ENCODE measurements around the gene TBC1D30.

The TBC1D30 gene

DNA sequence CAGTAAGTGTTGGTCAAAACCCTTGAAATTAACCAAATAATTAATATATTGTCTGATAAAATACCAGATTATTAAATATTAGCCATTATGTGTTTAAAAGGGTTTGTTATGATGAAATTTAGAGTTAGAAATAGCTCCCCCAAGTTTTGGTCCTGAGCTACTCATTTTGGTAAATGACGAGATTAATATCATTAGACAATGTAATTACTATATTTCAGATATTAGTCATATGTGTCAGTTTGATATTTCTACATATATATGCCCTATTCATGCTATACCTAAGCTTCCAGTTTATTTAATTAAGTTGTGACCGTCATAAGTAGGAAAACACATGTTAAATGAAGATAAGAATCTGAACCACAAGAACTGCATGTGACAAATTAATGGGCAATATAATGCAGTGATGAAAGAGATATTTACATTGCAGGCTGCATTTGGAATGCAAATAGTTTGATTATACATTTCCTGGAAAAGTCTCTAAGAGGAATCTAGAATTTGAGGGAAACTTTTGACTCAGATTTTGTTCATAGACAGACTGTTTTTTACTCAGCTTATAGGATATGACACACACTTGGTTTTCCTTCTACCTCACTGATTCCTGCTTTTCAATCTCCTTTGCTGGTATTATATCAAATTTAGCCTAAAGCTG lies 70.5 kb downstream of the TBC1D30 start:
- H3K4me3 ChIP-seq (ENCODE audit: low read depth, low read length): no peak overlapping the region

DNA sequence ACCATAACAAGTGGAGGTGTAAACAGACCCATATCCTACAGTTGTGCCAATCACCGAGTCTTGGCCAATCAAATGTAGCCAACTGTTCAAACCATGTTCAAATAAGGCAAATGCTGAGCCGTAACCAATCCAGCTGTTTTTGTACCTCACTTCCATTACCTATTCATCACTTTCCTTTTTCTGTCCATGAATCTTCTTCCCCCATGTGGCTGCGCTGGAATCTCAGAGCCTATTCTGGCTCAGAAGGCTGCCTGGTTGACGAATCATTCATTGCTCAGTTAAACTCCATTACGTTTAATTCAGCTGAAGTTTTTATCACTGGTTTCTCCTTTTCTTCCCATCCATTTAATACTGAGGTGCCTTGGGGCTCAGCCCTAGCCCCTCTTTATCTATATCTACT lies 71.1 kb downstream of the TBC1D30 start:
- no peak overlapping the region for H3K4me3 ChIP-seq (ENCODE audit: low read depth, low read length)
- peak; percentile 35 for DNase-seq (ENCODE audit: low read depth)

More for the DNA sequence above, 70.5 kb downstream of the TBC1D30 start:
- peak; percentile 25 for DNase-seq (ENCODE audit: low read depth)

GRCh38 chr12:64900540-64900939 lies 76.1 kb downstream of the TBC1D30 start:
- no peak overlapping the region for H3K4me3 ChIP-seq (ENCODE audit: low read depth, low read length)
- DNase-seq (ENCODE audit: low read depth): peak; percentile 81

- peak; percentile 83 for DNase-seq (ENCODE audit: low read depth)
- H3K4me3 ChIP-seq (ENCODE audit: low read depth, low read length): no peak overlapping the region
These were observed 79.2 kb downstream of the TBC1D30 start for GRCh38 chr12:64903479-64904152.

DNA sequence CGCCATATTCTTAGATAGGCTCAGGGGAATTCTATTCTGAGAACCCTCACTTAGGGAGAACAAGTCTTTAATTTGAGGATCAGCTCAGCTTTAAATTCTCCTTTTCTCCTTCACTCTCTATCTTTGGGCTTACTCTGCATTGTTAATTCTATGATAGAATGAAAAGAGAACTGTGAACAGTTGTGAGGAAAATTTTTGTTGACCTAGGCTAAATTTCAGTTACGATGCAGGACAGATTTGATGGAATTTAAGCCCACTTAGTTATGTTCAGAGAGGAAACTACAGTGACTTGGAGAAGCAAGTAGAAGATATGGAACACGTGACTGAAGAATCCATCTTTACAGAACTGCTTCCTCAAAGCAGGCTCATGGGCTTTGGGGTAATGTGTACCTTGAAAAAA lies 82.7 kb downstream of the TBC1D30 start:
- DNase-seq (ENCODE audit: low read depth): no peak
- no peak overlapping the region for H3K4me3 ChIP-seq (ENCODE audit: low read depth, low read length)

- H3K4me3 ChIP-seq (ENCODE audit: low read depth, low read length): no peak overlapping the region
- no peak for DNase-seq (ENCODE audit: low read depth)
These were observed 84.7 kb downstream of the TBC1D30 start for GRCh38 chr12:64909124-64909523.

DNA sequence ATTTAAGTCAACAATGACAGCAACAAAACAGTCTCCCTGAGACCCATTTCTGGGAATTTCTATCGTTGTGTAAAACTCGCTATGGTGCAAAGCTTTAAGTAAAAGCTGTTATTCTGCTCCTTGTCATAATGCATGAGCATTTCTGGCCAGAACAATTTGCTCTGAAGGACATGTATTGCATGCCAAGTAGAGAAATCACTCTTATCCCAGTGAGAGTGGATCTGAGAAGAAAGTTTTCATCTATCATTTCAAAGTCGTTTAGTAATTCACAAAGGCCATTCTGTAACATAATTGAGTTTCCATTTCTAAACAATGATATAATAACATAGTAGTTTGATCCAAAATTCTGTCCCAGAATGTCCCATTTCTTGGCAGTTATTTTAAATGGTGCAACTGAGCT lies 86.6 kb downstream of the TBC1D30 start:
- no peak for DNase-seq (ENCODE audit: low read depth)
- no peak overlapping the region for H3K4me3 ChIP-seq (ENCODE audit: low read depth, low read length)

GRCh38 chr12:64911912-64912311 lies 87.5 kb downstream of the TBC1D30 start:
- DNase-seq (ENCODE audit: low read depth): no peak
- H3K4me3 ChIP-seq (ENCODE audit: low read depth, low read length): no peak overlapping the region

DNA sequence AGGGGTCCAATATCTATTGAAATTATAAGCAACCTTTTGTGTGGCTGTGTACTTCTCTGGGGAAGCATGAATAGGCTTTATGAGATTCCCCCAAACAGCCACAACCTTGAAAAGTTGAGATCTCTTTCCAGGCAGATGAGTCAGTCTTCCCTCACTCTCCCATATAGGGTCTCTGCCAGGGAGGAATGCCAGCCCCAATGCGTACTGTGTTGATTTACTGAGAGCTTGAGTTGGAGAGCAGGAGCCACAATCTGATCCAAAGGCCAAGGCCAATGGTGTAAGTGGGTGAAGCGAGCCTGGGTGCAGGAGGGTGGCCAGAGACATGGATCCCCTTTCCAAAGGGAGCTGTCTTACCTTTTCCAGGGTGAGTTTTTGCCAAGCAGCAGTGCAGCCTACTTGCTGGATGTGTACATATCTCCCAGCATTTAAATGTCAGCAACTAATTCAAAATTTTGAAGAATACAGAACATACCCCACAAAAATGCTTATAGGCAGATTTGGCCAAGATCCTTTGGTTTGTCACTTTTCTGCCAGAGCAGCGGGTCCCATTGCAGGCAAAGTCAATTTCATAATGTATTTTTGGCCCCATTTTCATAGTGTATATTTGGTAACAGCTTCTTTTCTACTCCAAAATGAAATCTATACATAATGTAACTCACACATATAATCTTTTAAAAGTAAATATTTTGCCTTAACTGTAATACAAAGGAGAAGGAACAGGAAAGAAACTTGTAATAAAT lies 88.2 kb downstream of the TBC1D30 start:
- H3K4me3 ChIP-seq (ENCODE audit: low read depth, low read length): no peak overlapping the region
- peak; percentile 64 for DNase-seq (ENCODE audit: low read depth)

- no peak overlapping the region for H3K4me3 ChIP-seq (ENCODE audit: low read depth, low read length)
- no peak for DNase-seq (ENCODE audit: low read depth)
These were observed 90.8 kb downstream of the TBC1D30 start for GRCh38 chr12:64915242-64915641.

- DNase-seq (ENCODE audit: low read depth): no peak
- no peak overlapping the region for H3K4me3 ChIP-seq (ENCODE audit: low read depth, low read length)
These were observed 92.2 kb downstream of the TBC1D30 start for GRCh38 chr12:64916411-64917261.

DNA sequence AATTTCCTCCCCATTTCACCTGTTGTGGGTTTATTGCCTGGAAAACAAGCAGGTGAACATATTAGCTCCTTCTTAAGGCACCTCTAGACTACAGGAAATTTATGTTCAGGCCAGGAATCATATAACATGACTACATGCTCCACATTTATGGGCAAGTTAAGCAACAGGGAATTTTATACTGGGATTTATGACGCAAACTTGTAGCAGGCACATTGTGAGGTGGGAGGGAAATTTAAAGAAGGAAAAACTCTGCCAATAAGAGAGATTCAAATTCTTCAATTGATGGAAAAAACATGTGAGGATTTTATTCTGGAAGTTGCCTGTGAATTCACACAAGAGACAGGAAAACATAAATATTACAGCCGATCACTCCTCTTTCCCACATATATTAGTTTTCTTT lies 93.9 kb downstream of the TBC1D30 start:
- H3K4me3 ChIP-seq (ENCODE audit: low read depth, low read length): no peak overlapping the region
- no peak for DNase-seq (ENCODE audit: low read depth)

GRCh38 chr12:64918801-64919200 lies 94.4 kb downstream of the TBC1D30 start:
- DNase-seq (ENCODE audit: low read depth): no peak
- no peak overlapping the region for H3K4me3 ChIP-seq (ENCODE audit: low read depth, low read length)

GRCh38 chr12:64922853-64923252 lies 98.4 kb downstream of the TBC1D30 start:
- DNase-seq (ENCODE audit: low read depth): no peak
- no peak overlapping the region for H3K4me3 ChIP-seq (ENCODE audit: low read depth, low read length)

GRCh38 chr12:64923536-64923935 lies 99.1 kb downstream of the TBC1D30 start:
- no peak for DNase-seq (ENCODE audit: low read depth)
- H3K4me3 ChIP-seq (ENCODE audit: low read depth, low read length): no peak overlapping the region

Data from skeletal muscle cell (primary cell).